AG04450 (cell line): ENCODE data around the gene UGCG. TPM values are rescaled to one million over a fixed set of nuclear protein-coding genes. Genes with fewer than 3 reads are reported as not detected.

Experiments used
- CTCF ChIA-PET: fragments of 300-600, 350-600 bp; formaldehyde crosslinking; extraction: SDS; loops from one replicate; lab custom pipeline; 2022; ENCODE audit warnings: antibody characterized with exemption, inconsistent platforms; lab: Charles Lee
- POLR2A ChIA-PET: fragments of 350-600 bp; formaldehyde crosslinking; extraction: SDS; loops from one replicate; lab custom pipeline; 2021; ENCODE audit warnings: antibody characterized with exemption, inconsistent platforms; lab: Yijun Ruan, JAX
- DNase-seq: peaks from one replicate; pipeline ENCODE4 v3.0.0-alpha.2; 2011; ENCODE audit warnings: low read depth, low spot score
- H3K27ac ChIP-seq: one replicate; pipeline ENCODE4 v1.5.1; 2012; ENCODE audit warnings: low read depth, low read length, control low read depth
- H3K27me3 ChIP-seq: one replicate; pipeline ENCODE4 v1.6.0; 2012; ENCODE audit warnings: low read length; ENCODE audit not compliant: control insufficient read depth, insufficient read depth
- H3K4me3 ChIP-seq: 2 replicates; pipeline ENCODE4 v1.5.1; 2011; ENCODE audit warnings: mild to moderate bottlenecking, low read depth, low read length, control low read depth
- H3K9me3 ChIP-seq: 2 replicates; pipeline ENCODE4 v1.5.1; 2012; ENCODE audit warnings: low read length; ENCODE audit not compliant: control insufficient read depth, insufficient read depth
- polyA plus RNA-seq: library from polyadenylated mRNA; depleted of rRNA; stranded (reverse); fragments of >200 nt; gene quantifications from 2 replicates; pipeline ENCODE4 v1.2.3, GENCODE V29; 2011
- TF ChIP-seq, protein P1 (sequence below): IDR thresholded peaks from 2 replicates; pipeline ENCODE4 v1.5.1; 2011; ENCODE audit warnings: low read depth, low read length, control low read depth, inconsistent platforms

Gene UGCG
- polyA plus RNA-seq, 1 experiment = 149 TPM

DNA sequence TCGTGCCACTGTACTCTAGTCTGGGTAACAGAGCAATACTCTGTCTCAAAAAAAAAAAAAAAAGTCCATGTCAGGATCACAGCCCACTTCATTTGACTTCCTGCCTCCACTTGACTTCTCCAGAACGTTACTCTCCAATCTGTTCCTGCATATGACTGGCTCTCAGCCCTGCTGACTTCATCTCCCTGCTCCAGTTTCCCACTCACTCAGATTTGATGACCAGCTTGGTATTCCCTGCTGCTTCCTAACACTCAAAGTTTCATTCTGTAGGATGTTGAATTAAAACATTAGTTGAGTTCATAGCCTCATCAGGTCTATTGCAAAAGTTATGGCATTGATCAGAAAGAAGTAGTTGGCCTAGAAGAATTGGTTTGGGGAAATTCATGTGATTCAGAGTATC is 52.3 kb downstream of the UGCG start:
- DNase-seq = no peak
- H3K9me3 ChIP-seq = no peaks in the 10 kb centered on the region
- ChIA-PET POLR2A (interaction anchor here (0.9 kb wide), 1 partner anchor 9 kb away, joined by 3 read pairs; no protein-coding TSS in a partner anchor), CTCF (no interaction called here)
- H3K27me3 ChIP-seq = no peaks in the 10 kb centered on the region
- H3K27ac ChIP-seq = no peak overlapping the region
- TF ChIP-seq, protein P1, sequence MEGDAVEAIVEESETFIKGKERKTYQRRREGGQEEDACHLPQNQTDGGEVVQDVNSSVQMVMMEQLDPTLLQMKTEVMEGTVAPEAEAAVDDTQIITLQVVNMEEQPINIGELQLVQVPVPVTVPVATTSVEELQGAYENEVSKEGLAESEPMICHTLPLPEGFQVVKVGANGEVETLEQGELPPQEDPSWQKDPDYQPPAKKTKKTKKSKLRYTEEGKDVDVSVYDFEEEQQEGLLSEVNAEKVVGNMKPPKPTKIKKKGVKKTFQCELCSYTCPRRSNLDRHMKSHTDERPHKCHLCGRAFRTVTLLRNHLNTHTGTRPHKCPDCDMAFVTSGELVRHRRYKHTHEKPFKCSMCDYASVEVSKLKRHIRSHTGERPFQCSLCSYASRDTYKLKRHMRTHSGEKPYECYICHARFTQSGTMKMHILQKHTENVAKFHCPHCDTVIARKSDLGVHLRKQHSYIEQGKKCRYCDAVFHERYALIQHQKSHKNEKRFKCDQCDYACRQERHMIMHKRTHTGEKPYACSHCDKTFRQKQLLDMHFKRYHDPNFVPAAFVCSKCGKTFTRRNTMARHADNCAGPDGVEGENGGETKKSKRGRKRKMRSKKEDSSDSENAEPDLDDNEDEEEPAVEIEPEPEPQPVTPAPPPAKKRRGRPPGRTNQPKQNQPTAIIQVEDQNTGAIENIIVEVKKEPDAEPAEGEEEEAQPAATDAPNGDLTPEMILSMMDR = no peak
- H3K4me3 ChIP-seq = no peak overlapping the region

DNA sequence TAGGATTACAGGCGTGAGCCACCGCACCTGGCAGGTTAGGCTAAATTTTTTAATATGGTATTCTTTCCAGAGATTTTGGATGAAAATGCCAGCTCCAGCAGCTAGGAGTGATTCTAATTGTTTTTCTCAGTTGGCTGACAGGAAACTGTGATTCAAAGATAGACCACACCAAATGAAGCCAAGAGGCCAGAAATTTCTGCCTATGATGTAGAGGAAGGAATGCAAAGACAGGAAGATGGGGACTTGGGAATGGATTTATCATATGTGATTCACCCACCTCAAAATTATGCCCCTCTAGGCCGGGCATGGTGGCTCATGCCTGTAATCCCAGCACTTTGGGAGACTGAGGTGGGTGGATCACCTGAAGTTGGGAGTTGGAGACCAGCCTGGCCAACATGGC is 53.3 kb downstream of the UGCG start:
- CTCF ChIA-PET = interaction anchor here (0.7 kb wide), 1 partner anchor 125 kb away, joined by 6 read pairs; no protein-coding TSS in a partner anchor
- TF ChIP-seq, protein P1 = no peak
- Histone ChIP-seq H3K4me3 (no peak overlapping the region), H3K9me3 (no peaks in the 10 kb centered on the region), H3K27ac (no peak overlapping the region), H3K27me3 (no peaks in the 10 kb centered on the region)
- no peak for DNase-seq
- POLR2A ChIA-PET = interaction anchor here (0.9 to 1.5 kb wide), 2 partner anchors 8 to 124 kb away, joined by 3 read pairs; no protein-coding TSS in a partner anchor

DNA sequence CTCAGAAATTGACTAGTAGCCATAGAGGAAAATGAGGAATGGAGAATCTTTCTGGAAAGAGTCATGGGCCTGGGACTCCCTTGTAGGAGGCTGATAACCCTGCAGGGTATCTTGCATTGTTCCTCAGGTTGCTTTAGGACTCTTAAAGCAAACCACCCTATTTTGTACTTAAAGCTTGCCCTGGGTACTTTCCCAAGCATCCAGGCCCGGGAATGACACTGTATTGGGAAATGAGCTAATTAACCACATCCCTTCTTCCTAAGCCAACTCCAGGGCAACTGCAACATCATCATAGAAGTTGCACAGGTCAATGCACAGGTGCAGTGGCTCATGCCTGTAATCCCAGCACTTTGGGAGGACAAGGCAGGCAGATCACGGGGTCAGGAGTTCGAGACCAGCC is 55.9 kb downstream of the UGCG start:
- CTCF ChIA-PET = interaction anchor here (1.3 to 1.5 kb wide), 2 partner anchors 9 to 123 kb away, joined by 3 read pairs; no protein-coding TSS in a partner anchor
- DNase-seq = no peak
- no peak overlapping the region for H3K27ac ChIP-seq

DNA sequence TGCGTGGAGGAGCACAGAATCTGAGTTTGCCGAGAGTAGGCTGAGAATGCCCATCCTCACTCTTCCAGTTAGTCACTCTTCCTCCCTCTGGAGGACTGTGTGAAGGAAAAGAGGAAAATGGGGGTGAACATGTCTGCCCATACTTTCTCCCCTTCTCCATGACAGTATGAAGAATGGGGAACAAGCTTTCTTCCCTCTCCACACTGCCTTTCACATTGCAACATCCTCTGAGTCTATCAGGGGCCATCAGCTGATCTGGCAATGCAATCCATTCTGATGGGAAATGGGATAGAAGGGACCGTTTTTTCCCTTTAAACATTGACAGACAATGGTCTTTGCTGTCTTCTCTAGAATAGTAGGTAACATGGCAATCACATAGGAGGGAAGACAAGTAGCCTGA is 56.8 kb downstream of the UGCG start:
- no peak for DNase-seq
- Histone ChIP-seq H3K9me3 (no peaks in the 10 kb centered on the region), H3K4me3 (no peak overlapping the region), H3K27ac (no peak overlapping the region), H3K27me3 (no peaks in the 10 kb centered on the region)
- ChIA-PET POLR2A (no interaction called here), CTCF (interaction anchor here (1.3 kb wide), 1 partner anchor 10 kb away, joined by 3 read pairs; no protein-coding TSS in a partner anchor)
- TF ChIP-seq, protein P1 = no peak

More for the DNA sequence above, 55.9 kb downstream of the UGCG start:
- Histone ChIP-seq H3K27me3 (no peaks in the 10 kb centered on the region), H3K4me3 (no peak overlapping the region), H3K9me3 (no peaks in the 10 kb centered on the region)
- POLR2A ChIA-PET = interaction anchor here (0.6 kb wide), 1 partner anchor 90 kb away, joined by 4 read pairs; no protein-coding TSS in a partner anchor
- TF ChIP-seq, protein P1 = no peak

DNA sequence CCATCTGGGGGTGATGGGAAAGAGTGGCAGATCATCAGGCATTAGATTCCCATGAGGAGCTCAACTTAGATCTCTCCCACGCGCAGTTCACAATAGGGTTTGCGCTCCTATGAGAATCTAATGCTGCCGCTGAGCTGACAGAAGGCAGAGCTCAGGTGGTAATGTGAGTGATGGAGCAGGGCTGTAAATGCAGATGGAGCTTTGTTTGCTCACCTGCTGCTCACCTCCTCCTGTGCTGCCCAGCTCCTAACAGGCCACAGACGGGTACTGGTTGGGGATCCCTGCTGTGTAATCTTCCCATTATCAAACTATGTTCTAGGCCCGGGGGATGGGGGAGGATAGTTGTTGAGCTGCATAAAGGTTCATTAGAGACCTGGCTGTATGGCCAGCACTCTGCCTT is 58.4 kb downstream of the UGCG start:
- ChIA-PET CTCF (interaction anchor here (0.6 to 1.4 kb wide), 3 partner anchors 8 to 119 kb away, joined by 3 to 4 read pairs (median 3); no protein-coding TSS in a partner anchor), POLR2A (interaction anchor here (0.8 to 1.8 kb wide), 2 partner anchors 10 to 87 kb away, joined by 3 read pairs; no protein-coding TSS in a partner anchor)
- no peaks in the 10 kb centered on the region for H3K27me3 ChIP-seq
- H3K9me3 ChIP-seq = no peaks in the 10 kb centered on the region
- no peak overlapping the region for H3K27ac ChIP-seq
- no peak for DNase-seq
- TF ChIP-seq, protein P1 = no peak
- no peak overlapping the region for H3K4me3 ChIP-seq
